Measurements from ENCODE around the gene TMEM69. TPM values are rescaled to one million over a fixed set of nuclear protein-coding genes. Genes with fewer than 3 reads are reported as not detected.

The TMEM69 gene
- total RNA-seq, 1 experiment from 2014 or later = 49.4 TPM

DNA sequence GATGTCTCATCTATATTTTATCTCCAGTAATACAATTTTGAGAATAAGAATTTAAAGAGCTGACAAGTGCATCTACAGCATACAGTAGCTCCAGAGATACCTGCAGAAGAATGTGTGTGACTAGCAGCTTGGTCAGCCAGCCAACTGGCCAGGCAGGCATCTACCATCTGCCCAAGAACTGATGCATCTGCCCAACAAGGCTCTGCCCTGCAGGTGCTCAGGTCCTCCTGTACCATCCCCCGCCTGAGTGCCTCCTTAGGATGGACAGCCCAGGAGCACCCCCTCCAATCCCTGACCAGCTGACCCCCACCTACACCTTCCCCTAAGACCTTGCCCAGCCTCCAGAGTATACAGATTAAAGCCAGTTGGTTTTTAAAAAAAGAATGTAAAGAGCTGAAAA is 30.3 kb downstream of the TMEM69 start:
- H2AFZ ChIP-seq = no peak overlapping the region
- H4K20me1 ChIP-seq (ENCODE audit: insufficient read depth) = peaks cover 5% of the 10 kb centered on the region; the same call in 1 of the 2 replicates
- no peak for TF ChIP-seq EZH2 (IDR thresholded peaks at IDR 0.05; ENCODE audit: low read depth)
- TF ChIP-seq, protein P1, sequence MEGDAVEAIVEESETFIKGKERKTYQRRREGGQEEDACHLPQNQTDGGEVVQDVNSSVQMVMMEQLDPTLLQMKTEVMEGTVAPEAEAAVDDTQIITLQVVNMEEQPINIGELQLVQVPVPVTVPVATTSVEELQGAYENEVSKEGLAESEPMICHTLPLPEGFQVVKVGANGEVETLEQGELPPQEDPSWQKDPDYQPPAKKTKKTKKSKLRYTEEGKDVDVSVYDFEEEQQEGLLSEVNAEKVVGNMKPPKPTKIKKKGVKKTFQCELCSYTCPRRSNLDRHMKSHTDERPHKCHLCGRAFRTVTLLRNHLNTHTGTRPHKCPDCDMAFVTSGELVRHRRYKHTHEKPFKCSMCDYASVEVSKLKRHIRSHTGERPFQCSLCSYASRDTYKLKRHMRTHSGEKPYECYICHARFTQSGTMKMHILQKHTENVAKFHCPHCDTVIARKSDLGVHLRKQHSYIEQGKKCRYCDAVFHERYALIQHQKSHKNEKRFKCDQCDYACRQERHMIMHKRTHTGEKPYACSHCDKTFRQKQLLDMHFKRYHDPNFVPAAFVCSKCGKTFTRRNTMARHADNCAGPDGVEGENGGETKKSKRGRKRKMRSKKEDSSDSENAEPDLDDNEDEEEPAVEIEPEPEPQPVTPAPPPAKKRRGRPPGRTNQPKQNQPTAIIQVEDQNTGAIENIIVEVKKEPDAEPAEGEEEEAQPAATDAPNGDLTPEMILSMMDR (conservative IDR thresholded peaks at IDR 0.05) = no peak
- H3K4me2 ChIP-seq = no peak overlapping the region
- POLR2A ChIA-PET (ENCODE audit: unreplicated experiment) = interaction anchor here (0.6 kb wide), 1 partner anchor 160 kb away, joined by 3 read pairs; no protein-coding TSS in a partner anchor
- no TSS peak for BruUV-seq (replicated peaks)
- no peak for DNase-seq
- no peaks in the 10 kb centered on the region for H3K36me3 ChIP-seq (ENCODE audit: low read depth)
- no peaks in the 10 kb centered on the region for H3F3A ChIP-seq (ENCODE audit: insufficient read depth, low read depth)
- no peaks in the 10 kb centered on the region for H3K9me3 ChIP-seq (ENCODE audit: insufficient read depth, low read depth)
- no peaks in the 10 kb centered on the region for H3K9me2 ChIP-seq (ENCODE audit: insufficient read depth)
- H3K79me2 ChIP-seq (ENCODE audit: low read depth) = no peaks in the 10 kb centered on the region
- CTCF ChIA-PET = interaction anchor here (1.0 kb wide), 1 partner anchor 28 kb away, joined by 4 read pairs; no protein-coding TSS in a partner anchor
- intact Hi-C loops (cut with micrococcal nuclease; ENCODE audit: unreplicated experiment) = no loop called here
- no peak overlapping the region for H3K4me3 ChIP-seq
- no peak overlapping the region for H3K27ac ChIP-seq
- no peaks in the 10 kb centered on the region for H3K27me3 ChIP-seq (ENCODE audit: insufficient read depth, low read depth)
- no peaks in the 10 kb centered on the region for H3K4me1 ChIP-seq (replicated peaks; ENCODE audit: insufficient read depth)

DNA sequence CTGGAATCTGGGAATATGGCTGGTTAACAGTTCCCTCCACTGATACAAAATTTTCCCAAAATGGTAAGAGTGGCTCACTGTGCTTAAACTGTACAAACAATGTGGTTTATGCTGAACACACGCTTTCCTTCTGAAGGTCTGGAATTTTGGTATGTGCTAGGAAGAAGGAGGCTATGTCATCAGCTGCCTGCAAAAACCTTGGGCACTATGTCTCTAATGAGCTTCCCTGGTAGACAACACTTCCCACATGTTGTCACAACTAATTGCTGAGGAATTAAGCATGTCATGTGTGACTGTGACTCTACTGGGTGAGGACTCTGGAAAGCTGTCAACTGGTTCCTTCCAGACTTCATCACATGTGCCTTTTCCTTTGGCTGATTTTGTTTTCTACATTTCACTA is 33.2 kb downstream of the TMEM69 start:
- no peaks in the 10 kb centered on the region for H3K27me3 ChIP-seq (ENCODE audit: insufficient read depth, low read depth)
- no peak overlapping the region for H3K4me3 ChIP-seq
- no TSS peak for BruUV-seq (replicated peaks)
- TF ChIP-seq EZH2 (IDR thresholded peaks at IDR 0.05; ENCODE audit: low read depth) = no peak
- TF ChIP-seq, protein P1 (conservative IDR thresholded peaks at IDR 0.05) = no peak
- no peak for DNase-seq
- no peaks in the 10 kb centered on the region for H3K9me3 ChIP-seq (ENCODE audit: insufficient read depth, low read depth)
- ChIA-PET CTCF (no interaction called here), POLR2A (ENCODE audit: unreplicated experiment) (no interaction called here)
- H3K27ac ChIP-seq = no peak overlapping the region
- H3K36me3 ChIP-seq (ENCODE audit: low read depth) = no peaks in the 10 kb centered on the region
- H2AFZ ChIP-seq = no peak overlapping the region
- intact Hi-C loops (cut with micrococcal nuclease; ENCODE audit: unreplicated experiment) = no loop called here
- no peak overlapping the region for H3K4me2 ChIP-seq
- H4K20me1 ChIP-seq (ENCODE audit: insufficient read depth) = peaks cover 5% of the 10 kb centered on the region; the same call in 1 of the 2 replicates
- H3K9me2 ChIP-seq (ENCODE audit: insufficient read depth) = no peaks in the 10 kb centered on the region
- no peaks in the 10 kb centered on the region for H3K4me1 ChIP-seq (replicated peaks; ENCODE audit: insufficient read depth)
- H3F3A ChIP-seq (ENCODE audit: insufficient read depth, low read depth) = no peaks in the 10 kb centered on the region
- H3K79me2 ChIP-seq (ENCODE audit: low read depth) = no peaks in the 10 kb centered on the region

DNA sequence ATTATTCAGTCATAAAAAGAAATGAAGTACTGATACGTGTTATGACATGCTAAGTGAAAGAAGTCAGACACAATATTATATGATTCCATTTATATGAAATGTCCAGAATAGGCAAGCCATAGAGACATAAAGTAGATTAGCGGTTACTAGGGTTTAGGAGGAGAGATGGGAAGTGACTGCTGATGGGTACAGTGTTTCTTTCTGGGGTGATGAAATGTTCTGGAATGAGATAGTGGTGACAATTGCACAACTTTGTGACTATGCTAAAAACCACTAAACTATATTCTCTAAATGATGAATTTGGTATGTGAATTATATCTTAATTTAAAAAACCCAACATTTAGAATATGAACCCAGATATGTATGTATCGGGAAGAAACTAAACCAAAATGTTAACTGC is 34.8 kb downstream of the TMEM69 start:
- H3K36me3 ChIP-seq (ENCODE audit: low read depth) = no peaks in the 10 kb centered on the region
- H3K4me2 ChIP-seq = no peak overlapping the region
- H3F3A ChIP-seq (ENCODE audit: insufficient read depth, low read depth) = no peaks in the 10 kb centered on the region; the same call in 1 of the 2 replicates
- H4K20me1 ChIP-seq (ENCODE audit: insufficient read depth) = peaks cover 5% of the 10 kb centered on the region; the same call in 1 of the 2 replicates
- no peaks in the 10 kb centered on the region for H3K79me2 ChIP-seq (ENCODE audit: low read depth)
- no peak overlapping the region for H3K4me3 ChIP-seq
- H3K4me1 ChIP-seq (replicated peaks; ENCODE audit: insufficient read depth) = no peaks in the 10 kb centered on the region
- no peaks in the 10 kb centered on the region for H3K9me2 ChIP-seq (ENCODE audit: insufficient read depth)
- no peak for DNase-seq
- no peak overlapping the region for H3K27ac ChIP-seq
- intact Hi-C loops (cut with micrococcal nuclease; ENCODE audit: unreplicated experiment) = no loop called here
- no peak overlapping the region for H2AFZ ChIP-seq
- POLR2A ChIA-PET (ENCODE audit: unreplicated experiment) = no interaction called here
- no TSS peak for BruUV-seq (replicated peaks)
- CTCF ChIA-PET = no interaction called here
- no peaks in the 10 kb centered on the region for H3K27me3 ChIP-seq (ENCODE audit: insufficient read depth, low read depth)
- no peak for TF ChIP-seq EZH2 (IDR thresholded peaks at IDR 0.05; ENCODE audit: low read depth)
- TF ChIP-seq, protein P1 (conservative IDR thresholded peaks at IDR 0.05) = no peak
- H3K9me3 ChIP-seq (ENCODE audit: insufficient read depth, low read depth) = no peaks in the 10 kb centered on the region
